Measurements from ENCODE around the gene FBXO45.

- TF ChIP-seq CTCF (IDR thresholded peaks at IDR 0.05 in 4 of 5, conservative IDR thresholded peaks at IDR 0.05 in 1 of 5): no peak
- no peak for TF ChIP-seq POLR2A (IDR thresholded peaks at IDR 0.05)
Observed at GRCh38 chr3:196559826-196560225, 8.6 kb upstream of the FBXO45 start.

All from gastrocnemius medialis (tissue), 4 donors.